HTERT RPE-1 (cell line): Measurements from ENCODE around the gene NFATC1.

Experiments used
- in situ Hi-C: fragments of 300-500 bp; cut with MboI; formaldehyde crosslinking; loops from 4 replicates; pipeline ENCODE4 v1.14.3; 2020; ENCODE audit warnings: low sequenced_read_pairs

Gene NFATC1

DNA sequence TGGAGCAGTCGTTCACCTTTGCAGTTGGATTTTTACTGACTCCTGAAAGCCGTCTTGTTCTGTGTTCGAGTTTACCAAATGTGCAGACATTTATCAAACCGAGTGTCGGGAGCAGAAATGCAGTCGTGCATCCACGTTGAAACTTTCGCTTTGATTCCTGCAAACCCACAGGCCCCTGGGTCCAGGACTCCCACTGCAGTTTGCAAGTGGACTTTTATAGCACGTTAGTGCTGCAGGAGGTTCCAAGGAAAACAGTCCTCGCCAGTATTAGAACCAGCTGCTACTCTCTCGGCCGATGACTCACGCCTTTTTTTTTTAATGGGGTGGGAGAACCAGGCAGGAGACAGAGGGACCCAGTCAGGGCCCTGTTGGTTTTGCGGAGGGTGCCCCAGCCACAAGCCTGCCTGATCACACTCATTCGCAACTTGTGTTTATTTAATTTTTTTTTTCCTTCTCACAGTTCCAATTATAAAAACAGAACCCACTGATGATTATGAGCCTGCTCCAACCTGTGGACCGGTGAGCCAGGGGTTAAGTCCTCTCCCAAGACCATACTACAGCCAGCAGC lies 90.1 kb downstream of the NFATC1 start:
- in situ Hi-C loops: no loop called here

- in situ Hi-C loops: no loop called here
Measured at GRCh38 chr18:79486356-79487182, 90.8 kb downstream of the NFATC1 start.

DNA sequence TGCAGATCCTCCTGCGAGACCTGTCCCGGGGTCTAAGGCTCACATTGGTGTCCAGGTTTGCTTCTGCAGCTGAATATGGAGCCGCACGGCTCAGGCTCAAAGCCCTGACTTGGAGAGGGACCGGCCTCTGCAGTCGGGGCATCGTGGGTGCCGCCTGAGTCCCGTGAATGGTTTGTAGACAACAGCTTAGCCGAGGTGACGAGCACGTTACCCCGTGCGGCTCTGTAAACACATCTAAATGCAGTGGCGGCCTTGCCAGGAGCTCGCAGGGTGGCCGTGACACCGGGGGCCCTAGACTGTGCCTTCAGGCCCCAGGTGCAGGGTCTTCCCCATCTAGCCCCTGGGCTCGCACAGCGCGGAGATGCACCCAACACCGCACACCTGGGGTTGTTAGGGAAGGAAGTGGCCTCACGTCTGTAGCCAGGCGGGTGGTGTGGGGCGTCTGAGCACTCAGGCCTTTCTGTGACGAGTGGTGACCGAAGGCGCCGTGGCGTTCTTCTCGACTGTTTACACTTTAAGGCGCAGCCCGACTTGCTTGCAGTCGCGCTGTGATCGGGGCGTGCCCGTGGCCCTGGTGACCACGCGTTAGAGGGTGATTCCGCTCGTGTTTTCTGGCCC lies 91.6 kb downstream of the NFATC1 start:
- in situ Hi-C loops: no loop called here

DNA sequence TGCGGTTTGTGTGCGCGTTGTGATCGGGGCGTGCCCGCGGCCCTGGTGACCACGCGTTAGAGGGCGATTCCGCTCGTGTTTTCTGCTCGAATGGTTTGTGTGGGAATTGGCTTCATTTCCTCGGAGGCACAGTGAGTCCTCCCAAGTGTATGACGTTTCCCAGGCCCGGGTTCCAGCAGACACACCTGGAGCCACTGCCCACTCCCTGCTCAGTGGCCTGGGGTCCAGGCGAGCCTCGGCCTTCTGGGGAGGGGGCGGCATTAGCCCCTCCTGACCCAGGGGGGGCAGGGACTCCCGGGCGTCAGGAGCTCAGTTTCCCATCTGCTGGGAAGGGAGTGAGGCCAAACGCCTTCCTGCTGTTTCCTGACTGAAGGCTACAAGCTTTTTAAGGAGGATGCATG lies 92.1 kb downstream of the NFATC1 start:
- in situ Hi-C loops: no loop called here

GRCh38 chr18:79488311-79489050 lies 92.8 kb downstream of the NFATC1 start:
- in situ Hi-C loops: no loop called here

GRCh38 chr18:79489051-79489898 lies 93.5 kb downstream of the NFATC1 start:
- in situ Hi-C loops: no loop called here

DNA sequence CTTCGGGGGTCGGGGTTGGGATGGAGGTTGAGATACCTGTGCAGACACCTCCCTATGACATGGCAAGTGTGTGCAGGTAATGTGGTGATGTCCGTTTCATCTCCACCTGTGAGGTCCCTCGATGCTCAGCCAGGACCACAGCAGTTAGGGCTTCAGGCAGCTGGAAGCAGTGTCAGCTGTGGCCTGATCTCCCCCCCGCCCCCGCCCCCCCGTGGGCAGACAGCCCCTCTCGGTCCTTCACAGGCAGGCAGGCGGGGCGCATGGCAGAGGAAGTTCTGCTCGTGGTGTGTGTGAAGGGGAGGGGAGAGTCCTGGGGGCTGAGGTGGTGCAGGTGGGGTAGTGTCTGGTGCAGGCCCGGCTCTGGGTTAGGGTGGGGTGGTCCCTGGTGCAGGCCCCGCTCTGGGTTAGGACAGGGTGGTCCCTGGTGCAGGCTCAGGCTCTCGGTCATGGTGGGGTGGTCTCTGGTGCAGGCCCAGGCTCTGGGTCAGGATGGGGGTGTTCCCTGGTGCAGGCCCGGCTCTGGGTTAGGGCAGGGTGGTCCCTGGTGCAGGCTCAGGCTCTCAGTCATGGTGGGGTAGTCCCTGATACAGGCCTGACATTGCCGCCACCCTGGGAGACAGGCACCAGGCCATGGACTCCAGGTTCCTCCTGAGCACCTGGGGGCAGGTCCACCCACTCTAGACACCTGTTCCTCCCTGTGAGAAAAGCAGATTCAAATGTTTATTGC lies 94.3 kb downstream of the NFATC1 start:
- in situ Hi-C loops: no loop called here

DNA sequence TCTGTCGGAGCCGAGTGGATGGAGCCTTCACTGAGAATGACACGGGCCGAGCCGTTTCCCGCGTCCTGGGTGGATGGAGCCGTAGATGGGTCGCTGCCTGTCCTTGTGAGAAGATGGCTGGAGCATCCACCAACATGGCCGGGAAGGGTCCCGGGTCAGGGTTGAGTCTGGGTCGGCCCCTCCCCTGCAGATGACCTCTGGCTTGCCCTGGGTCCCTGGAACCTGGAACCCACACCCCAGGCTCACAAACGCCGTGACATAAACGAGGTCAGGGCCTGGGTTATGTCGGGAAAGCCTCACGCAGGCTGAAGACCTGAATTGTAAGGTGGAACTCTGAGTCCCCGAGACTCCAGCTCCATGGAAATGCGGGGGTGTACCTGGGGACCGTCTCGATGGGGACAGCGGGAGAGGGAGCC lies 94.9 kb downstream of the NFATC1 start:
- in situ Hi-C loops: no loop called here

GRCh38 chr18:79491081-79491551 lies 95.4 kb downstream of the NFATC1 start:
- in situ Hi-C loops: no loop called here

GRCh38 chr18:79493211-79493800 lies 97.6 kb downstream of the NFATC1 start:
- in situ Hi-C loops: no loop called here

GRCh38 chr18:79493801-79494211 lies 98.1 kb downstream of the NFATC1 start:
- in situ Hi-C loops: no loop called here

DNA sequence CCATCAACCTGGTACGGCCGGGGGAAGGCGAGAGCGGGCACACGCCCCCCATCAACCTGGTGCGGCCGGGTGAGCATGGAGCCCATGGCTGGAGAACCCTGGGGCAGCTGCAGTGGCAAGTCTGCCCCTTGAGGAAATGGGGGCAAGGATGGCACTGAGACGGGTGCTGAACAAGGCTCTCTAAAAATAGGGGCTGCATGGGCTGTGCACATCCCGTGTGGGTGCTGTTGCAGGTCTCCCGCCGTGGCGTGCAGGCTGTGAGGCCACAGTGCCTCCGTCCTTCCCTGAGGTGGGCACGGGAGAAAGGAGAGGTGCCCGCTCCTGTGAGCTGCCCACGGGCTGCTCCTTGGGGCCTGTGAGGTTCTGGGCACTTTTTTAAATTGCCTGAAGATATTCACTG lies 99.2 kb downstream of the NFATC1 start:
- in situ Hi-C loops: no loop called here

- in situ Hi-C loops: no loop called here
Measured at GRCh38 chr18:79495591-79496071, 99.9 kb downstream of the NFATC1 start.

GRCh38 chr18:79496237-79496977 lies 100.7 kb downstream of the NFATC1 start:
- in situ Hi-C loops: no loop called here

DNA sequence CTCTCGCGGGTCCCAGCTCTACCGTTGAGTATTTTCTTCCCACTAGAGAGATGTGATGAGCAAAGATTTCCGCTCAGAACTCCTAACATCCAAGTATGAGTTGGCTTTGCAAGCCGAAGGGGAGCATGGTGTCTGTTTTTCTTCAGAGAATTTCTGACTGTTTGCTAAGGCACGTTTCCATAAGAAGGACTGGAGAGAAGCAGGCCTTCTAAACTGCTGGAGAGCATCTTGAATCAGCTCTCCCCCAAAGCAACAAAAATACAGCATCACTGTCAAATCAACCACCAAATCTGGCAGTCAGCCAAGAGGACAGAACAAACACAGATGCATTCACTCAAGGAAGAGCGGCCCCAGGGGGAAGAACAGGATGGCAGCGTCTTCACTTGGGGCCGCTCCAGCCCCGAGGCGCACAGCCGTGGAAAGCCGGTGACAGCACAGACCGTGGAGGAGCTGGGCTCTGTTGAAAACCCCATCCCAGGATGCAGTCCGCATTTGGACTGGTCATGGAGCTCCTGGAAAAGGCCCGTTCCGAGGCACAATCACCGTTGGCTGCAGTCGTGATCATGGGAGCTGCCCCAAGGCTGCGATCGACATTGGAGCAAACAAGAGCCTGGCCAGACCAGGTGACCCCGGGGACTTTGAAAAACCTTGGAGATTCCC lies 101.4 kb downstream of the NFATC1 start:
- in situ Hi-C loops: no loop called here

- in situ Hi-C loops: no loop called here
Measured at GRCh38 chr18:79497638-79498081, 101.9 kb downstream of the NFATC1 start.

- in situ Hi-C loops: no loop called here
Measured at GRCh38 chr18:79498662-79499061, 102.9 kb downstream of the NFATC1 start.

DNA sequence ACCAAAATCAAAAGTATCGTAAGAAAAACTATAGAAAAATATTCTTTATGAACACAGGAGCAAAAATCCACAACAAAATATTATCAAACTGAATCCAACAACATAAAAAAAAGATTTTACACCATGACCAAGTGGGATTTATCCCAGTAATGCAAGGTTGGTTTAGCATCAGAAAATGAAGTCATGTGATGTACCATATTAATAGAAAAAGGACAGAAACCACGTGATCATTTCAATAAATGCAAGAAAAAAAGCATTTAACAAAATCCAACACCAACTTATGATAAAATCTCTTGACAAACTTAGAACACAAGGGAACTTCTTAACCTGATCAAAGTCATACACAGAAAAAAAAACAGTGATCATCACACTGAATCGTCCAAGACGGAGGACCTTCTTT lies 105.3 kb downstream of the NFATC1 start:
- in situ Hi-C loops: no loop called here
